GM11168 (cell line): ENCODE measurements around the gene SELPLG.
"Not testable (repeated sequence)": the region's sequence is repeated elsewhere in the genome, so short reads cannot be mapped to it uniquely, and the experiment has no call there.

Experiments used
- in situ Hi-C: fragments of 300-500 bp; cut with MboI; formaldehyde crosslinking; loops from one replicate; pipeline ENCODE4 v1.12.0; 2022; ENCODE audit warnings: low sequenced_read_pairs; ENCODE audit not compliant: unreplicated experiment

SELPLG gene

DNA sequence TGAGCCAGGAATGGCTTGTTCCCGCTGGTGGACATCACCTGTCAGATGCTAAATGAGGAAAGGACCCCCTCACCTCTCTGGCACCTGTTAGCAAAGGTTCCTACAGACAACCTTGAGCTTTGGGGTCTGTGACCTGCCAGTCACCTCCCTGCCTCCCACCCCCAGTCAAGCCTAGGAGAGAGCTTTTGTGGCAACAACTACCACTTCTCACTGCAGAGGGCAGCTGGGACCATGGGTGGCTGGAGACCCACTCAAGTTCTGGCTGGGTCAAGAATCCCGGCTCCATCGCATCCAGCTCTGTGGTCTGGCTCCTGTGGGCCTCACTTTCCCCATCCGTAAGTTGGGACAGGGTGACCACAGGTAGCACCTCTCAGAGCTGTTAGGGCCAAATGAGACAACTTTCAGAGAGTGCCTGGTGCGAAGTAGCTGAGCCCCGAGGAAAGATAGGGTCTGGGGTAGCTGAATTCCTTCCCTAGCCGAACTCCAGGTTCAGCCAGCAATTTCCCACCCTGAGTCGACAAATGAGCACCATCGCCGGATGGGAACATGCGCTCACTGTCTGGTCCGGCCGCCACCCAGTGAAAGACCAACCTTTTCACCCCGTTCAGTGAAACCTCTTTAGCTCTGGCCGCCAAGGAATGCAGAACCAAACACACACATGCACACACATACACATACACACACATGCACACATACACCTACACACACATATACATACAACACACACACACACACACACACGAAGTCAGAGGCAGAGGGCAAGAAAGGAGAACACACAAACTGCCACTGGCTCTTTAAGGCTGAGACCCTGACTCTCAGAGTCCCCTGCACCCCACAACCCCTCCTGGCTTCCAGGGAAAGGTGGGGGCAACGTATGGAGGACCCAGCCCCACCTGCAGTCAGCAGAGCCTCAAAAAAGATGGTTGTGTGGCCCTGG is 37.7 kb downstream of the SELPLG start:
- in situ Hi-C loops, result no loop called here

DNA sequence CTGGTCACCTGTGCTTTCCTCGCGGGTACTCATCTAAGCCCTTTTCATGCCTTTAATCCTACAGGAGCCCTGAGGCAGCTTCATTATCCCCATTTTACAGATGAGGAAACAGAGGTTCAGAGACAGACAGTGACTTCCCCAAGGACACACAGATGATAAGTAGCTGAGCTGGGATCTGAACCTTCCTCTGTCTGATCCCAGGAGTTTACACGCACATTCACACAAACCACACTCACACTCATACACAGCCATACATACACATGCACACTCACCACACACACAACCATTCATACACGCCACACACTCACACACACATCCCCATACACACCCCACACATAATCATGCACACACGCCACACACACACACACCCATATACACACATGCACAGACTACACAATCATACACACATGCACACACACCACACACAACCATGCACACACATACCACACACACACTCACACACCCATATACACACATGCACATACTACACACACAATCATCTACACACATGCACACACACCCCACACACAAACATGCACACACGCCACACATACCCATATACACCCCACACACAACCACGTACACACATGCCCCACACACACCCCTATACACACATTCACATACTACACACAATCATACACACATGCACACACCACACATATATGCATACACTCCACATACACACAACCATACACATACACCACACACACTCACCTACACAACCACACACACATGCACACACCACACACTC is 38.6 kb downstream of the SELPLG start:
- in situ Hi-C loops, result no loop called here

DNA sequence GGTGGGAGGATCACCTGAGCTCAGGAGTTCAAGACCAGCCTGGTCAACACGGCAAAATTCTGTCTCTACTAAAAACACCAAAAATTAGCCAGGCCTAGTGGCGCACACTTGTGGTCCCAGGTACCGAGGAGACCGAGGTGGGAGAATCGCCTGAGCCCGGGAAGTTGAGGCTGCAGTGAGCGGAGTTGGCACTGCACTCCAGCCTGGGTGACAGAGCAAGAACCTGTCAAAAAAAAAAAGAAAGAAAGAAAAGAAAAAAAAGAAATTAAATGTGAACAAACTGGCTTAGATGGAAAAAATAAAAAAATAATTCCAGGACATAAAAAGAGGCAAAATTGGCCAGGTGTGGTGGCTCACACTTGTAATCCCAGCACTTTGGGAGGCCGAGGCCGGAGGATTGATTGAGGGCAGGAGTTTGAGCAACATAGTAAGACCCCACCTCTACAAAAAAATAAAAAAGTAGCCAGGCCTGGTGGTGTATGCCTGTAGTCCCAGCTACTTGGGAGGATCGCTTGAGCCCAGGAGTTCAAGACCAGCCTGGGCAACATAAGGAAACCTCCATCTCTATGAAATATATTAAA is 39.3 kb downstream of the SELPLG start:
- in situ Hi-C loops, result no loop called here

DNA sequence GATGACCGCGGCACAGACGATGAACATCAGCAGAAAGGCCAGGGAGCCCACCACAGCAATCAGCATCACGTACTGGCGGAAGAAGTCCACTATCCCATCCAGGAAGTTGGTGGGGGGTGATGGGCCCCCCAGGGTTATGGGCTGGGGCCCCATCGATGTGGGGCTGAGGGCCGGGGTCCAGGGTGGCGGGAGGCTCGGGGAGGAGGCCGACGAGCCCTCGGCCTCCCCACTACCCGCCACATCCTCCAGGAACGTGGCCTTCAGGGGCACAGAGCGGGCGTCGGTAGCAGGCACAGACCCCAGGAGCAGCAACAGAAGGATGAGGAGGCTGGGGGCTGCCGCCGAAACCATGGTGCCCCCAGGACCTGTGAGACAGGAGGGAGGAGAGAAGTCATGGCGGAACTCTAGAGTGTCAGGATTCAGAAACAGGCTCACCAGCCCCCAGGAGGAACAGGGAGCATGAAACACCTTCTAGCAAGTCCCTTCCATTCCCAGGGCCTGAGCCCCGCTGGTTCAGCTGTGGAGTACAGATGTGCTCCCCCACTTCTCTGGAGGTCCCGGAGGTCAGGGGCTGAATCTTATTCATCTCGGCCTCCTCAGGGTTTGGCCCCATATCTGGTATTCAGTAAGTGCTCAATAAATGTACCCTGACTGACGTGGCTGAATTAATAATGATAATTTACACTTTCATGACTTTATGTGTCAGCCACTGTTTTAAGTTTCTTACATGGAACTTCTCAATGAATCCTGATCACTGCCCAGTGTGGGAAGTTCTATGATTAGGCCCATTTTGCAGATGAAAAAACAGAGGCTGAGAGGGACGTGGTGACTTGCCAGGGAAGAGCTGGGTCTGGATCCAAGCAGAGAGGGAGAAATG is 41.4 kb downstream of the SELPLG start:
- in situ Hi-C loops, result no loop called here

DNA sequence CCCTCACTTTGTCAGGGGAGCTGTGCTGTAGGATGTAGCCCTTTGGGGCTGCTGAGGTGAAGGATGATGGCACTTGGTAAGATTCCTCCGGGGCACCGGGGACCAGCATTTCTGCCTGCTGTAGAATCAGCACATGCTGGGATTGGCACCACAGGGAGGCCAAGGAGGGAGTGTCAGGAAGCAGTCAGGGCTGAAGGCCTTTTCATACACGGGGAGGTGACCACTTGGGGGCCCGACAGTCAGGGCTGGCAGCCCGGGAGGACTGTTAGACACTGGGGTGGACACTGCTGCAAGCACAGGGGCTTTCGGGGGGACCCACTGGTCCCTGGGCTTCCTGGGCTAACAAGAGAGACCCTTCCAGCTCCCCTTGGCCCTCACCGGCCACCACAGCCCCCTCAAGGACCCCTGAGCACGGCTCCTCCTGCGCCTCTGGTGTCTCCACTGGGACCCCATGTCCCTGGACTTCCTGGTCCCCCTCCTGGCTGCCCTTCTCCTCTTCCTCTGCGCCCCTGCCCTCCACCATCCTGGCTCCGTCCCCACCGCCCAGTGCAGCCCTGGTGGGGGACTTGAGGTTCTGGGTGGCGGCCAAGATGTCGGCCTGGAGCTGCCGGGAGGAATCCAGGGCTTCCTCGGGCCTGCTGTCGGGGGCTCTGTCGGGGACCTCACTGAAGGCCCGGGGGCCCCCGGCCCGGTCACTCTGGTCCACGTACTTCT is 42.3 kb downstream of the SELPLG start:
- in situ Hi-C loops, result no loop called here

DNA sequence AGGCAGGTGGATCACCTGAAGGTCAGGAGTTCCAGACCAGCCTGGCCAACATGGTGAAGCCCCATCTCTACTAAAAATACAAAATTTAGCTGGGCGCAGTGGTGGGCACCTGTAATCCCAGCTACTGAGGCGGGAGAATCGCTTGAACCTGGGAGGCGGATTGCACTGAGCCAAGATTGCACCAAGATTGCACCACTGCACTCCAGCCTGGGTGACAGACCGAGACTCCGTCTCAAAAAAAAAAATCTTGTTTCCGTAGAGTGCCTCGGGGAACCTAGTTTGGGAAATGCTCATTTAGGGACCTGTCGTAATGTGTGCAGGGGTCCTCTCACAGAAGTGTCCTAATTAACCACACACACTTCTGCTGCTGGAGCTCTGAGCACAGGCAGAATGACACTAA is 43.2 kb downstream of the SELPLG start:
- in situ Hi-C loops, result not testable (repeated sequence)

DNA sequence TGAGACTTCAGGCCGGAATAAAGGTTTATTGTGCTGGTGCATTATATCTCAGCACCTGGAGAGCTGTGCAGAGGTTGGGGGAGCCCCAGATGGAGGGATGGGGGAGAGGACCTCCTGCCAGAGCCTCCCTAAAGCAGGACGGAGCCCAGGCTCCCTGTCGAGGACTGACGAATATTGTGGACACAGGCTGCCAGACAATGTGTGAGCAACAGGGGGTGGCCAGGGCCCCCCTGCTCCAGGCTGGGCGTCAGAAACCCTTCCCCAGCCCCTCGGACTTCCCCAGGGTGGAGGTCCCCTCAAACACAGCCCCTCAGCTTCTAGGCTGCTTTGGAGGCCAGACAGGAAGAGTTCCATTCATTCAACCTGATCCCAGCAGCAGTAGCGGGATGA is 43.9 kb downstream of the SELPLG start:
- in situ Hi-C loops, result no loop called here

DNA sequence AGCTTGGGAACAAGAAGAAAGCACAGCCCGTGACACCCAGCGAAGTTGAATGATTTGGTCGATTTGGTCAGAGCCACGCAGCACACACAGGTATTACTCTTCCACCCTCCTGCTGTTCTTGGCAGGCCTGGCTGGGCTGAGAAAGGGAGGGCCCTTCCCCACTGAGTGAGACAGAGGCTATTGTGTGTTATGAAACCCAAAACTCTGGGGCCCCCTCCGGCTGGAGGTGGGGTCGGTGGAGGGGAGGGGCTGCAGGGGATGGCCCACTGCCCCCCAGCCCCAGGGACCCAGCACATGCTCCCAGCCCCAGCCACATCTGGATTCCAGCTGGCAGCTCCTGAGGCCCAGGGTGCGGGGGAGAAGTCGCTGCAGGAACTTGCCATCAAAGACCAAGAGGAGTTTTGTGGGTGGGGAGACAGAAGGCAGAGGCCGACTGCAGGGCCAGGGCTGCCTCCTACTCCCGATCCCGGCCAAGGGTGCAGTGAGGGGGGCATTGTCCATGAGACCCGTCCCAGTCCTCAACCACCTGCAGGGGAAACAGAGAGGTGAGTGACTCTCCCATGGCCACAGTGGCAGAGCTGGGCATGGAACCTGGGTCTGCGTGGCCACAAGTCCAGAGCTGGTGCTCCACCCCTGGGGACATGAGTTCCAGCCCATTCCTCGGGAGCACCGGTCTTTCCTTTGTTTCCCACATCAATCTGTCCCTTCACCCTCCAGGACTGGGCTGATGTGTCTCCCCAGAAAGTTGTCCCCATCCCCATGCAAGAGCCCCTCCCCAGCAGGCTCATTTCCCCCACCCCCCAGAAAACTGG is 44.5 kb downstream of the SELPLG start:
- in situ Hi-C loops, result no loop called here

DNA sequence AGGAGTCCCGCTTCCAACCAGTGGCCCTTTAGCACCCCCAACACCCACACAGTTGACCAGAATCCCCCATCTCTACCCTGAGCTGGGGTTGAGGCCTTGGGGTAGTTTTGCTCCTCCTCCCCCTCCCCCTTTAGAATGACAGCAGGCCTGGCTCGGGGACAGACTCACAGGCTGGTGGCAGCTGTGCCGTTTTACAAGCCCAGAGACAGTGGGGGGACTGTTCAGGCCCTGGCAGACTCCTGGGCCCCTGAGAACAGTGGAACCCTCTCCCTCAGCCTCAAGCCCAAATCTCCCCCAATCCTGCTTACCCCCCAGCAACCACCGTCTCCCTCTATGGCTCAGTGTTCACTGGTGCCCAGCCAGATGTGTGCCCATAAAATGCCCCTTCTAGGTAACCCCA is 45.9 kb downstream of the SELPLG start:
- in situ Hi-C loops, result no loop called here

DNA sequence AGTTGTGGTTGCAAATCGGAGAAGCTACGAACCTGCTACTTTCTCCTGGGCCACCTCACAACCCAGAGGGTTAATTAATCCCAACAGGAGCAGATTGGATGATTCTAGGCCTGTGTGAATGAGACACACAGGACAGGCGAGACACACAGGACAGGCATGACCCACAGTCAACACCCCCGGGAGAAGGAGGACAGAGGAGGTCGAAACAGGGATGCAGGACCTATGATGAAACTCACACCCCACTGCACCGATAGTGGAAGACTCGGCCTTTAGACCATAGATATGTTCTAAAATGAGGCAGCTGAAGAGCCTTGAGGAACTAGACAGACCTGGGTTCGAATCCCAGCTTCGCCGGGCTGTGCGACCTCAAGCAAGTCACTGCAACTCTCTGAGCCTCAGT is 47.4 kb downstream of the SELPLG start:
- in situ Hi-C loops, result no loop called here

DNA sequence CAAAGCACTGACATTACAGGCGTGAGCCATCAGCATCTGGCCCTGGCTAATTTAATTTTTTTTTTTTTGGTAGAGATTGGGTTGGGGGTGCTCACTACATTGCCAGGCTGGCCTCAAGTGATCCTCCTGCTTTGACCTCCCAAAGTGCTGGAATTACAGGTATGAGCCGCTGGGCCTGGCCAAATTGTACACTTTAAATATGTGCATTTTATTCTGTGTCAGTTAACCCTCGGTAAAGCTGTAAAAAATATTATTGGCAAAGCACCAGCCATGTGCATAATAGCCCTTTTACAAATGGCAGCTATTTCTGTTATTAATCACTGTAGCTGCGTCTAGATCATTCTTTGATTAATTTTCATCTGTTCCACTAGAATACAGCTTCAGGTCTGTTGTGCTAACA is 47.8 kb downstream of the SELPLG start:
- in situ Hi-C loops, result no loop called here

DNA sequence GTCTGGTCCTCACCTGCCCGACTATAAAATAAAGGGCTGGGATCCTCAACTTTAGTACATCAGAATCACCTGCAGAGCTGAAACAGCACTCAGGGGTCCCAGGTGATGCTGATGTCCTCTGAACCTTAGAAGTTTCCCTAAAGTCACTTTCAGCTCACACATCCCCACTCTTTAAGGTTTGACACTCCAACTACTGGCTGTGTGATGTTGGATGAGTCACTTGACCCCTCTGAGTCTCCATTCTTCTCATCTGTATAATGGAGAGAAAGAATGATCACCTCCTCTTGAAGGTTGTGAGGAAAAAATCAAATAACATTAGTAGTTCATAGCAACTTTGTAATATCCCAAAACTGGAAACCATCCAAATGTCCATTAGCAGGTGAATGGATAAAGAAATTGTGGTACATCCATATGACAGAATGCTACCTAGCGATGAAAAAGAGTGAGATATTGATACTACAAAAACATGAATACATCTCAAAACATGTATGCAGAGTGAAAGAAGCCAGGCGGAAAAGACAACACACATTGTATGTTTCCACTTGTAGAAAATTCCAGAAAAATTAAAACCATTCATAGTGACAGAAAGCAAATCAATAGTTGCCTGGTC is 49.1 kb downstream of the SELPLG start:
- in situ Hi-C loops, result no loop called here

DNA sequence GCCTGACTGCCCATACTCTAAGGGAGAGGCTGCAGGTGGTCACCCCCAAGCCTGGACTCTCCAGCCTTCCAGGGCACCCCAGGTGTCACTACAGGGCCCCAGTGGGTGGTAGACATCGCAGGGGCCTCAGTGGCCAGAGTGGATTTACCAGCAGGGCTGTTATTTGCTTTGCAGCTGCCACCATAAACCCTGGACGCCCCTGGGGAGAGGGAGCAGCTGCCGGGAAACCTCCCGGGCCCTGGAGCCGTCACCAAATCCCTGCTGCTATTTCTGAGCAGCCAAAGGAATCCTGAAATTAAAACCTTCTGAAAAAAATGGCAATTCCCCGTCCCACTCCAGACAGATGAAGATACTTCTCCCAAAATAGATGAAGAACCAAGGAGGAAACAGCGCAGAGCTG is 49.7 kb downstream of the SELPLG start:
- in situ Hi-C loops, result no loop called here

DNA sequence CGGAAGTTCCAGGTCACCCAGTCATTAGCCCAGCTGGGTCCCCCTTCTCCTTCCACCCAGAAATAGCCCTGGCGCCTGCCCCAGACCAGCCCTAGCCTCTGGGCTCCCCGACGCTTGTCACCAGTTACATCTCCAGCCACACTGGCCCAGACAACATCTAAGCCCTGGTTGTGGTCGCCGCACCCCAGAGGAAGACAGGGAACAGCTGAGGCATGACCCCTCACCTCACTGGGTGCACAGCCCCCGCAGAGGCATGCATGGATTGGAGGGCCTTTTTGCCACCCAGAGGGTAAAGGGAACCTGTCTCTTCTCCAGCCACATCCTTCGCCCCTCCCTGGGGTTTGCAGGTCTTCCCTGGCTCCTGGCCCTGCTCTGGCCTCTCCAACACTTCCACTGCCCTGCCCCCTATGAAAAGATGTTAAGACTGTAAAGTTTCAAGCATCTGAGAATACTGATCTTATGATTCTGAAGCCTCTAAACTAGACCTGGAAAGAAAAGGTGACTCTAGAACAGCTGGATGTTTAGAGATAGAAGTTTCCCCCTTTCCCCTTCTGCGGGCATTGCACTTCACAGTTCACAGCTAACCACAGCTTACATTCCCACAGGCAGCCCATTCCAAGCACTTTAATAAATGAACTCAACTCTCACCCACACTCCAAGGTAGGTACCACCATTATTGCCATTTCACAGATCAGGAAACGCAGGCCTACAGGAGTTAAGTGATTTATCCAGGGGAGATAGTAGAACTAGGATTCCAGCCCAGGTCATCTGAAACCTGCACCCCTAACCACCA is 50.5 kb downstream of the SELPLG start:
- in situ Hi-C loops, result no loop called here

DNA sequence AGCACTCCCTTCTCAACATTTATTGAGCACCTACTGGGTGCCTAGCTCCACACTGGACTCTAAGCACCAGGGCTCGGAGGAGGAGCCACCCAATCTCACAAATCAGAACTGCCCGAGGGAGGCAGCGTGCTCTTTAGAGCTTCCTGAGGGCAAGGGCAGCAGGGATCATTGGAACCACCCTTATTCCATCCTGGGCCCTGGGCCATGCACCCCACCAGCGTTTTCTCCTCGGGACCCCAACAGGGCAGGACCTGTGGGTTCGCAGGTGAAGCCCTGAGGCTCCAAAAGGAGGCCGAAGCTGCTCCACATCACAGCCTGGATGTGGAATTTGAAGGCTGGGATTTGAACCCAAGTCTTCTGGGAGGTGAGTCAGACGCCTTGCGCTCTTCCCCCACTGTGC is 51.2 kb downstream of the SELPLG start:
- in situ Hi-C loops, result no loop called here

DNA sequence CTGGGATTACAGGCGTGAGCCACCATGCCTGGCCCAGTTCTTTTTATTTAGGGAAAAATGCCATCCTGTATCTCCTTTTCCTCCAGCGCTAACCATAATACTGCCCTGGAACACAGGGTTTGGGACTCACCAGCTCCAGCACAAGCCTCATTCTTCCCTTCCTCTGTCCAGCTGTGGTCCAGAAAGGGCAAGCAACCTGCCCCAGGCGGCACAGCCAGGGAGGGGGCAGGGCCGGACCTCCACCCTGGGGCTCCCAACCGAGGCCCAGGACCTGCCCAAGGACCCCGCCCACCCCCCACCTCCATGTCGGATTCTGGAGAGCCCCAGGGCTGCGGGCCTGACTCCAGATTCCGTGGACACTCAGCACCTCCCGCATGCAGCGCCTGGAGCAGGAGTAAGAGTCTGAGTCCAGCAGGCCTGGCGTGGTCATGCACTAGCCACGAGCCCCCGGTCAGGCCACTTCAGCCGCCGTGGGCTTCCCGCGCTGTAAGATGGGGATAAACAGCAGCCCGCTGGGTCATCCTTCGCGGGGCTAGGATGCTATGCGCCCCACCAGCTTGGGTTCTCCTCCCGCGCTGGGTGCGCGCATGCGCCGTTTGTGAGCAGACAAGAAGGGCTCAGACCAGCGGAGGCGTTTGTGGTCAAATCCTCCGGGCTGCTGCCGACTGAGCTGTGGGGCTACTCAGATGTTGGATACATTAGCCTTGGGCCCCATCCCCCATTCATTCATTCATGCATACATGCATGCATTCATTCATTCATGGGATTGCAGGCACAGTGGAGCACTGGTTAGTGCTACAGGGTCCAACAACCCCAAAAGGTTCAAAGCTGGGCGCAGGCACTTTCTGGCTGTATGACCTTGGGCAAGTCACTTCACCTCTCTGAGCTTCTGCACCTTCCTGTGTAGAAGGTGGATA is 52.1 kb downstream of the SELPLG start:
- in situ Hi-C loops, result no loop called here

DNA sequence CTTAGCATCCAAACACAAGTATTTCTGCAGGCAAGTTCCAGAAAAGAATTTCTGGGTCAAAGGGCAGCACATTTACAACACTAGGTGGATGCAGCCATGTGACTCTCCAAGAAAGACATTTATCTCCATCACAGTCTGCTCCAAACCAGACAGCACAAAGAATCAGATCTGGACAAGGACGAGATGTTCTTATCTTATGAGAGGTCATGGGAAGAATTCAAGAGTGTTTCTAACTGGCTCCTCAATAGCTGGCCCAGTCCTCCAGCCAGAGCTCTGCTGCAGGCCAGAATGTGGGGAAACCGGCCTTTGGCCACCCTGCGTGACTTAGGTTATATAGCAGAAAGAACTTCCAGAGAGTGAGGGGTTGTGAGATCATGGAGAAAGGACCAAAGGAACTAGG is 53.2 kb downstream of the SELPLG start:
- in situ Hi-C loops, result no loop called here
